ENCODE results near the gene PTPRN2. TPM values are rescaled to one million over a fixed set of nuclear protein-coding genes. Genes with fewer than 3 reads are reported as not detected.

PTPRN2 gene
- polyA plus RNA-seq, 1 donor: 5.7 TPM

DNA sequence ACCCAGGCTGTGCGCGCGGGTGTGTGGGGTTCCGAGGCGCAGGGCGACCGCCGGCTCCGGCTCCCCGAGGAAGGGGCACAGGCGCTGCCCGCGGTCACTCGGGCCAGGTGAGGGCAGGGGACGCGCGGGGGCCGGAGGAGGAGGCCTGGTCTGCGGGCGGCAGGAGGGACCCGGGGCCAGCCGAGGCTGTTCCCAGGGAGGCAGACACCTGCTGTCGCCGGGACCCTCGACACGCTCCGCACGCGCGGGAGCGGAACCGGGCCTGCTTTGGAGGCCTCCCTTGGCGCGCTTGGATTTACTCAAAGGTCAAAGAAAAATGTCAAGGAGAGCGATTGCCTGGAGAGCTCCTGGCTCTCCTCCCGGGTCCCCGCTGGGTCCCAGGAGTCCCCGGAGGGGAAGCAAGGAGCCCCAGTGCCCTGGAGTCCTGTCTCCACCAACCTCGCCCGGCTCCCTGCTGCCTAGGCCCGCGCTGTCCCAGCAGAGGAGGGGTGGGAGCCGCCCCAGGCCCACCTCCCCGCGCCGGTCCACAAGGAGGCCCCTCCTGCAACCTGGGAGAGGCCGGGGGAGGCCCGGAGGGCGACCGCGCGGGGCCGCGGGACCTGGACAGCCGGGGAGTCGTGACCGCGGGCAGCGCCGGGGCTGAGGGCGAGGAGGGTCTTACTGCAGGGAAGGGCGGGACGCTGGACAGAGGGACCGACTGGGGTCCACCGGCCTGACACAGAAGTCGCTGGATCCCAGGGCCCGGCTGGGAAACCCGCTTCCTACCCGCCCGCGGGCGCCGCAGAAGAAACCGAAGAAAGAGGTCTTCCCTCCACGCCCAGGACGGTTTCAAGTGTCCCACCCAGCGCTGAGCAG is 902.0 kb downstream of the PTPRN2 start:
- DNase-seq: no peak

DNA sequence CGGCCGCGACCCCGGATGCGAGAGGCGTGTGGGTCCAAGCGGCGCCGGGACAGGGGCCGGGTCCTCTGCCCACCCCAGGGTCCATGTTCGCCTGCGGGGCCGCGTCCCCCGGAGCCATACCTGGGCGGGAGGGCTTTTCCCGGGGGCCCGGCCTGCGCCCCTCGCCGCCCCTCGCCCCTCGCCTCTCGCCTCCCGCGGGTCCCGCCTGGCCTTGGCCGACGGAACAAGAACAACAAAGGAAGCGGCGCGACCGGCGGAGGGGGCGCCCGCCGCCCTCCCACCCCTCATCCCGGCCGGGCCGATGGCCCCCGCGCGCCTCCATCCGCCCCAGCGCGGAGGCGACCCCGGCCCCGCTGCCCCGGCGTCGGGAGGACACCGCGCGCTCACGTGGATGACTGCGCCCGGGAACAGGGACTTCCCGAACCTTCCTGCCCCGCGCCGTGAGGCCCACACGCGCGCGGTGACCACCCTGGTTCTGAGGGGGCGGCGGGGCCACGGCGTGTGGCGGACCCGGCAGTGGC is 902.7 kb downstream of the PTPRN2 start:
- DNase-seq: no peak

DNA sequence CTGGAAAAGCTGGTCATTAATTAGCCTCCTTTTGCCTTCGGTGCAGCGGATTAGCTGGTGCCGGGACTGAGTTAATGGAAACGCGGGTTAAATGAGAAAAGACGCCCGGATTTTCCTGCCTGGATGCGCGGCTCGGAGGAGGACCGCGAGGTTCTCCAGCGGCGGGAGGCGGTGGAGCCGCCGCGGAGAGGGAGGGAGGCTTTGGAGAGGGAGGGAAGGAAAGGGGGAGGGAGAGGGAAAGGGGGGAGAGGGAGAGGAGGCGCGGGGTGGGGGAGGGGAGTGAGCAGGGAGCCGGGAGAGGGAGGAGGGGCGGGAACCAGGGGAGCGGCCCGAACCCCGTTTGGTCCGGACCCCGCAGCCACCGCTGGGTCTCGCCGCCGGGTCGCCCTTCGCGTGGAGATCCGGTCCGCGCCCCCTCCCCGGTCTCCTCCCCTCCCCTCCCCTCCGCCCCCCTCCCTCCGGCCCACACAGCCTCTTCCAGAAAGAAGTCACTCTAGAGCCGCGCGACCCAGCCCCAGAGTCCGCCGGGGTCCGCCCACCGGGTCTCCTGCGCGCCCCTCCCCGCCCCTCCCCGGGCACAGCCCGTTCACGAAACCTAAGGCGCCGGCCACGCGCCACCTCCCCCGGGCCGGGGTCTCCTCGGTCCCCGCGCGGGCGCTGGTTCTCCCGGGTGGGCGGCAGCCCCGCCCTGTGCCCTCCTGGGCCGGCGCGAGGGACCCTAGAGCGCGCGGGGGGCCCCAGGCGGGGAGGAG is 903.3 kb downstream of the PTPRN2 start:
- no peak for DNase-seq

DNA sequence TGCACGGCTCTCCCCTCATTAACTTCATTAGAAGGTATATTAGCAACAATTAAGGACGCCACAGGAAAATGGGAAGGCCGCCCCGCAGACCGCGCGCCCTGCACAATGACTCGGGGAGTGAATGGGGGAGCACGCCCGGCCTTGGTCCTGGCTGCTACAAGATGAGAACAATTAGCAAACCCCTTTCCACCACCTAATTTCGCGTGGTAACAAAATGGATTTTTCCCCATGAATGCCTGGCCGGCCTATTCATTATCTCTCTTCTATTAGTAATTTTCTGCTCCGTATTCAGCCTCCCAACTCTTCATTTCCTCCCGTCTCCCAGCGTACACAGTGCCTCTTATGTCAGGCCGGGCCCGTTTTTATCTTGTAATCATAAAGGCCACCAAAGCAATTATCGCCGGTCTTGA is 903.9 kb downstream of the PTPRN2 start:
- DNase-seq: no peak

DNA sequence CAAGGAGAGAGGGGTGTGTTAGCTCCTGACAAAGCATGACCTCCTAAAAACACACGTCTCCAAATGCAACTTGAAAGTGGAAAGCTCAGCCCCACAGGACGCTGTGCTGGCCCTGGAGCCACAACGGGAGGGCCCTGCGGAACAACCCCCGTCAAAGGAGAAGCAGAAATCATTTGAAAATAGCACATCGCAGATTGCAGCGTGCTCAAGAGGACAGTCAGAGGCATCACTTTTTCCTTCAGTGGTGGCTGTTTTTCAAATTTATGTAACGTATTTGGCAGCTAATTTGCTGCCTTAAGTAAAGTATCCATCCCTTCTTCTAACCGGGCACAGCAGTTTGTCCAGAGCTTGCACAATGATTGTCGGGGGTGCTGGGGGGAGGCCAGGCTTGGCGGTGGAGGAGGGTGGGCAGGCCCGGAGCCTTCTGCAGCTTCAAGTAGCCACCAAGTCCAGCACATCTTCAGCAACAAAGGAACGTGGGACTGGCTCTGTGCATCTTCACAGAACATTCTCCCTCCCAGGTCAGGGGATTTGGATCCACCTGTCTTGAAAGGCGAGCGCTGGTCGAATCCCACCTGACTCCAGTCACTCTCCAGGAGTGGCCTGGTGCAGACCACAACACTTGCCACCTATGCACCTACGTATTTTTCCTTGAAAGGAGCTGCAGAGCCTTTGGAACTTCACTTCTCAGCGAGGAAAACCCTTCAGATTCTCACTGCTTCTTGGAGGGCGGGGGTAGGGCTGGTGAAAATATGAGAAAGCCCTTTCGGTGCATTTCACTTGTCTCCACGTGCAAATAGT is 904.5 kb downstream of the PTPRN2 start:
- DNase-seq: no peak

DNA sequence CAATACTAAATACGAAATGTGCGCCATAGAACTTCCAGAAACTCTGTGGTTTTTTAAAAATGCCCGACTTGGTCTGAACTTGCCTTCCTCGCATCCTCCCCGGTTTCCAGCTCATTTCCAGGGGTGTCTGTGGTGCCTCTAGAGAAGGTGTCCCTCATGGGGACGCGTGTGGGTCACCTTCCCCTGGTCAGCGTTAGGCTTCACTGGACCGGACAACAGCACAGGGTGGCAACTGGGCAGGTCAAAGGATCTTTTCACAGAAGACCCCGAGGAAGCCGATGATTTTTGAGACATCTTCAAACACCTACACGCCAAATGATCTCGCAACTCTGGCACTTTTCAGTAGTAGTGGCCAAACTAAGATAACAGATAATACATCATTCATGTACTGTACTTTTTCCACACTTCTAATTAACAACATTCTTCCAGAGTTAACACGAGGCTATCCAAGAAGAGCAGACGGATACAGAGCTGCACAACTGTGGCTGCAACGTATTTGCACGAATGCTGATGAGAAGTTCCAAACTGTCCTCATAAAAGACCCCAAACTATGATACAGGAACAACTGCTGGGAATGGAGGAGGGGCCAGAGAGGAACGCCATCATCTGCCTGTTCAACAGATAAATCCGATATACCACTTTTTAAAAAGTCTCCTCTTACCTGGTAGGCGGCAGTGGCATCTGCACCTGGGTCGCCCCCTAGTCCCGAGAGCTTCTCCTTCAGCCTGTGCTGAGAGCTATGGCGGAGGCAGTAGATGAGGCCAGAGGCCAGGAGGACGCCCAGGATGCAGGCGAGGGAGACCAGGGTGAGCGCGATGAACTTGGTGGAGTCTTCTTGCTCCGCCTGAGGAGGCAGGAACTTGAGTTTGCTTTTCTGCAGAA is 905.3 kb downstream of the PTPRN2 start:
- DNase-seq: no peak

DNA sequence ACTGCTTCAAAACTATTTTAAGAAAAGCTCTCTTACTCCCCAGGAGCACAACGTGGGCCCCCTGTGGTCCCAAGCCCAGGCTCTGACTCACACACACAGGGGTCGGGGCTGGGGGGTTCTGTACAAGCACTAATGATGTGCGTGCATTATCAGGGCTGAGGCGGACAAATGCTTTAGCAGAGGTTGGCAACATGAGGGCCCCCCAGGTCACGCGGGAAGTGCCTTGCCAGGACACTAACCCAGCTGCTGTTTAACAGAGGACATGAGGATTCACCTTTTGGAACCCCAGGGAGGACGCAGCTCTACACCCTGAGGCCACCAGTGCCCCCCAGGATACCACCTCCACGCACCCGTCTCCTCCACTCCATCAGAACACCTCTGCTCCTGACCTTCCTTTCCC is 908.0 kb downstream of the PTPRN2 start:
- DNase-seq: no peak

DNA sequence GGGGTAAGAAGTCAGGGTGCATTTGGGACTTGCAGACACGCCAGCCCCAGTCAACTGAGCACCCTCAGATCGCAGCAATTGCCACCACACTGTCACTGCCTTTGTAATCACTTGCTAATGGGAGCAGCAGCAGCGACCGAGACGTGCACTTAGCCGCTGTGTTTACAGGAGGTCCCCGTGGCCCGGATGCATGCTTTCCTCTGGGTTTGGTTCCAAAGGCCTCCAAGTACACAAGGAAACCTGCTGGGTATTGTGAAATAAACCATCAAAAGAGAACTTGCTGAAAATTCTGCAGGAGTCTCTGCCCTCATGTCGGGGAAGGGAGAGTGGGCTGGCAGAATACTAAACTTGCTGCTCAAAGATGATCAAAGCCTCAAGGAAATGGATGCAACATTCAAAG is 909.1 kb downstream of the PTPRN2 start:
- DNase-seq: no peak

DNA sequence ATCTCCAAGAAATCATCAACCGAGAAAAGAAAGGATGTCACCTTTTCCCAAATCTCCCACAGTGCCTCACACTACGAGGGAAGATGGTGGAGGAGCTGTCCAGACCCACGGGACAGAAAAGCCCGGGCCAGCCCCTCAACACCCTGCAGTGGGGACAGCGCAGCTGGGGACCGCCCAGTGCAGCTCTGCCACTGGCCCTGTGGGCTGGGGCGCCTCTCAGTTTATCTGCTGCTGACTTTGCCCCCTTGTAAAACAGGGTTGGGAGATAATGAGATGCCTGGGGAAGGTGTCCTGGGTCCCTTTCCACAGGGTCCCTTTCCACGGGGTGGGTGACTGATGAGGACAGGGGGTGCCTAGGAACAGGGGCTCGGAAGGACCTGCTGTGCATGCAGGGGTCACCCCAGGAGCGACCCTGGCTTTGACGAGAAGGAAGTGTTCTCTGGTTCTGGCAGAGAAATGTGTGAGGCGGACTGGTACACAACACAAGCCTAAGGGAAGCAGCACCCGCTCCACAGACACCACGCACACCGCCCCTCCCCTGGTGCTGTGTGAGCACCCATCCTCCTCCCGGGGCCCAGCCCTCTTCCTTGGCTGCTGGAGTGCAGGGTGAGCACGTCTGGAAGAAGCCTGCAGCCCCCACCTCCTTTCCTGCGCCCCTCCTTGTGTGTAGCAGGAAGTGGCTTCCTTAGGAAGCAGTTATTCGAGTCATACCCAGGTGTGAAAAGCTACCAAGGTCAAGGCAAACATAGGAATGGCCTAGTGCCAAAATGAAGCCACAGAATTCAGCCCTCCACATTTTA is 911.0 kb downstream of the PTPRN2 start:
- no peak for DNase-seq

DNA sequence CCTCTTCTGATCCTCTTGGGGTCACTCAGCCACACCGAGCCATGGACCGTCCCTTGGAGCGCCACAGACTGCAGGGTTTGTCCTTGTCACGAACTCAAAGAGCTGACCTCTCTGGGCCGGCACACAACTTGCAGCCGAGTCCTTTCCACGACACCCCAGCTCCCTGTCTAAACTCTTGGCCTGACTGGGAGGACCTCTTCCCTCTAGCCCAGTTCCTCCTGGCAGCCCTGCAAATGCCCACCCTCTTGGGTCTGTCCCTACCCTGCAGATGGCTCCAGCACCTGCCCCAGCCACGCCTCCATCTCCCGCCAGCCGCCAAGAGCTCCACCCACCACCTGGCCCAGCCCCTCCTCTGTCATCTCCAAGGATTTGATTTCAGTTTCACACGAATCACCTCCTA is 911.6 kb downstream of the PTPRN2 start:
- DNase-seq: no peak

DNA sequence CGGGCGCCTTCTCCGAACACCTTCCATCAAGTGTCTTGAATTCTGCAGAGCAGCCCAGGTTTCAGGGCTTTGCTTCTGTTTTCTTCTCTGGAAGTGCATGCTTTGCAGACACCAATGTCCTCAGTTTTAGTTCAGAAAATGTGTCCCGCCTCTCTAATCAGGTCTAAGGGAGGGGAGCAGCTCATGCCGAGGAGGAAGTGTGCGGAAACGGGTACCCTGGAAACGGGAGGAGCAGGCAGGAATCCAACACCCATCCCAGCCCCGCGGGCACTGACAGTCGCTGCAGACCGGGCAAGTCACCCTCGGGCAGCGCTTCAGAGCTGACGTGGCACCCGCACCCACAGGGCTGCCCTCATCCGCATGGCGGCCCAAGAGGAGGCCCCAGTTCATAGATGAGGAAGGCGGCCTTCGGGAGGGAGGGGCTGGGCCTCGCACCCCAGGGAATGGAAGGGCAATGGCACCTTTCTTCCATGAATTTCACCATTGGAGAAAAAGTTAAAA is 912.1 kb downstream of the PTPRN2 start:
- DNase-seq: no peak

DNA sequence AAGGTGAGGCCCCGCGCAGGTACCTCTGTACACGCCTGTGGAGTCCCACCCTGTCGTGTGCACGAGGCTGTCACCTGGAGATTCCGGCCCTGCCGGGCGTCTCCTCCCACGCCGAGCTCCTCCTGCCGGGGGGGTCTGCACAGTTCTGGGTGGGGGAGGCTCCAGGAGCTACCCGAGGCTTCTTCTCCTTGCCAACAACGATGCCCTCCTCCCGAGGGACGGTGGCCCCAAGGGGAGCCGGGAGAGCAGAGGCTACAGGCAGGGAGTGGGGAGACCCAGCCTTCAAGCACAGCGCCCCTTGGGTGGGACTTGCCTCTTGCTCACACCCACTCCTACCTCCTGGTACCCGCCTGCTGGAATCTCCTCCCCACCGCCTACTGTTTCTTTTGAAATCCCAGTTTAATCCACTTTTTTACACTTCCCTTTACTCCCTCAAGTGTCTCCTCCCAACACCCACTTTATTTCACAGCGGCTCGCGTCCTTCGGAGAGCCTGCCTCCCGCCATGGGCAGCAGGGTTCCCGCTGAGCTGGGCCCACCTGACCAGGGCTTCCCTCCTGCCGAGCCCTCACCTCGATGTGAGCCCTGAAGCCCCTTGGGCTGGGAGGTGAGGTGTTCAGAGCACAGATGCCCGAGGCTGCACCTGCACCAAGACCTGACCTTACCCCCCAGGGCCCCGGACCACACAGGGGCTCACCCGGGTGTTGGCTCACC is 912.8 kb downstream of the PTPRN2 start:
- no peak for DNase-seq

DNA sequence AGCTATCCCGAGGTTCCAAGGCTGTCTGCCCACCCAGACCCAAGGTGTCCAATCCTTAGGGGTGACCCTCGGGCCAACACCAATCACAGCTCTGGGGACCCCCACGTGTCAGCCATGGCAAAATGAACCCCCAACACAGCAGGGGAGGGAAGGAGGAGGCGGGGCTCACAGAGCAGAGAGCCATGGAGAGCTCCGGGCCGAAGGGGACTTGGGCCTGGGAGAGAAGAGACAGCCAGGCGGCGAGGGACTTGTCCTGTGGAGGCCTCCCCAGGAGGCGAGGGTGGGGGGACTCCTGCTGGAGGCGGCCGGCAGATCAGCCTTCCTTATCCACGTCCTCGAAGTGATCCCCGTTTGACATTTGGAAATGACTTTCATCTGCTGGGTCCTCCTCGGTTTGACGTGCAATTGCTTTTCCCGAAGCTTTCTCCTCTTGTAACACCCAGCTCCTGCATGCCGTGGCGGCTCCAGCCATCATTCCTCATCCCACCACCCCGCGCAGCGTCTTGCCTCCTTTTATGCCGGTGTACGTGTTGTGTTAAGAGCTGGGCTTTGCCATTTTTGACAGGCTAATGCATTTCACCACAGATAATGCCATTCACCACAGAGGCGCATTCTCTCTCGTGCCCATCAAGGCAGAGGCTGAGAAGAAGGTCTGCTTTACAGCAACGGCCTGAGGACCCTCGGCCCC is 913.5 kb downstream of the PTPRN2 start:
- no peak for DNase-seq

DNA sequence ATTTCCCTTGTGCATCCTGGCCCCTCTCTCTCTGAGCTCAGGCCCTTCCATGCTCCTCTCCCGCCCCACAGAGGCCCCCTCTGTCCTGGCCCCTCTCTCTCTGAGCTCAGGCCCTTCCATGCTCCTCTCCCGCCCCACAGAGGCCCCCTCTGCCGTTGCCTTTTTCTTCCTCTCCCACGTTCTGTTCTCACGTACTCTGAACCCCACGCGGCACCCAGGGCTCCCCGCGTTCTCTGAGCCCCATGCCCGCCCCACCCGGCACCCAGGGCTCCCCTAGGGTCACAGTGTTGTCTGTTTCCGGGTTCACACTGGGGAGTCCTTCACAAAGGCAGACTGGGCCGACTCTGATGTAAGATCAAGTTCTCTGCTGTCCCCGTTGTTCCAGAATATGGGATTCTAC is 914.0 kb downstream of the PTPRN2 start:
- no peak for DNase-seq

DNA sequence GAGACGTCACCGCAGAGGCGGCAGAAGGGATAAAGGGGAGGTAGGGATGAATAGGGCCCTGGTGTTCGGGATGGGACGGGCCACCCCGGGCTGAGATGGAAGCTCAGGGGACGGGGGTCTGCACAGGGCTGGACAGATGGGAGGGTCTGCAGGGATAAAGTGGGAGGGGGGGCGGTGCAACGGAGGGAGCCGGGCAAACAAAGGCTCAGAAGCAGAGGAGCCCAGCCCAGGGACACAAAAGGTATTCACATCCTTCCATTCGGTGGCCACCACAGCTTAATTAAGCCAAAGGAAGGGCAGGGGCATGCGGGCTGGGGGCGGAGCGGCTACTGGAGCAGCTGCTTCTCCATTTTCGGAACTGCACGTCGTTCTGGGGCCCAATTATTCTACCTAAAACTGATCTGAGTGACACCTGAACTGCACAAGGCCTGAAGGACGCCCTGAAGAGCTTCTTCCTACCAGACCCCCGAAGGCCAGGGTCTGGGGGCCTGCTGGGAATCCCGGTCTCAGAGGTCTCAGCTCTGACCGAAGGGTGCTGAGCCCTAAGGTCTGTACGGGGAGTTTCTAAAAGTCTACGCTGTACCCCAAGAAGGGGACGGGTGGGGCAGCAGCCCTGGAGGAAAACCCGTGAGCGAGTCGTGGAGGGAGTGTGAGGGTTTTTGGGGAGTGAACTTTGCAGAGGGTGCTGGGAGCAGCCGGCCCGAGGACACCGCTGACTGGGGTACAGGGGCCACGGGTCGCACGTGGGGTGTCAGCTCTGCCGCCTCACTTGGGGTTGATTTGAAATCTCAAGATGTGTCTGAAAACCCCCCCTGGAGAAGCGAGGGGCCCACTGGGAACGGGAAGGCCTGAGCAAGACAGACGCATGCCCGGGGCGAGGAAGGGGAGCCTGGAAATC is 916.0 kb downstream of the PTPRN2 start:
- no peak for DNase-seq

DNA sequence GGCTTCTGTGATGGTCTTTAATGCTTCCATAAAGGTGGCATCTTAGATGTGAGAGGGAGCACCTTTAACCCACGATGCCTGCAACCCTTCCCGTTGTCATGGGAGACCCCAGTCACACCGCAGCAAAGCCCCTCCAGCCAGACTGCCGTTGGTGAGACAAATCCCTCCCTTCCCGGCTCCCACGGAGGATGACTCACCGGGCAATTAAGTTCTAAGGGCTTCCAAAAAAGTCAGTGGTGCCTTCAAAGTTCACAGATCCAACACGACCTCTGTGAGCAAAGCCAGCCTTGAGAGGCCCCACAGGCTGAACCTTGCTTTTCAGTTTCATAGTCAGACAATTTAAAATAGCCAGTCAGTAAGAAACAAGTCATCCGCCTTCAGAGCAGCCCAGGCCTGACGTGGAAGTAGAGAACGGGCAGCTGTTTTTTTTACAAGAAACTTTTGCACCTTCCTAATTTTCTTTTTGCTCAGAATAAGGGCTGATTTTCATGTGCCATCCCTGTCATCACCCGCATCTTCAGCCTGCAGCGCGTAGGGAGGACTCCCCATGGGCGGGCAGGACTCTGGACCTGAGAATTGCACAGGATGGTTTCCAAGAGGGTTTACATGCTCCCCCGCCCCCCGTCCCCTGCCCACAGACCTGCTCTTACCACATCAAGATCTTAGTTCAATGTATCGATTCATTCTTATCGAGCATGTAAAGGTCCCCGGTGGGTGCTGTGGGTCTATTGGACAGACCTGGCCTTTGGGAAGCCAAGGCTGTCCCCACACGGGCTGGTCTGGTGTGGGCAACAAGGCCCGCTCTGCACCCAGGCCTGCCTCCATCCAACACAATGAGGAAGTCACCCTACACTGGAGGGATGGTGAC is 916.9 kb downstream of the PTPRN2 start:
- no peak for DNase-seq

Measured in left kidney (tissue), 2 donors.